GM18511 (cell line): ENCODE data around the gene CACNB3.

Experiments
- ATAC-seq: cut with Tn5 transposase; IDR thresholded peaks from one replicate; pipeline ENCODE4 v1.9.1; 2021; ENCODE audit warnings: mild to moderate bottlenecking, moderate library complexity; ENCODE audit not compliant: unreplicated experiment

CACNB3 gene

DNA sequence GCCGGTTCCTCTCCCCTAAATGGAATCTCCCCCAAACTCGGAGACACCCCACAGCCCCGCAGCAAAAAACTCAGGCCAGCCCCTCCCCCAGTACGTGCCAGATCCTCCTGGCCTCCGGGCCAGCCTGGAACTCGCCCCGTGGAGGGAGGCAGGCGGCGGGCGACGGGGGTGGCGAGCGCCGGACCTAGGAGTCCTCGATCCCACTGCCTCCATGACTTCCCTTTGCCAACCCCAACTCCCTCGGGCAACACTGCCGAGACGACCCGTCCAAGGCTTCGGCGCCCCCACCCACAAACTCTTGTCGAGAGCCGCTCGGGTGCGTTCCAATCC is 29.8 kb upstream of the CACNB3 start:
- ATAC-seq, result peak; percentile 21

DNA sequence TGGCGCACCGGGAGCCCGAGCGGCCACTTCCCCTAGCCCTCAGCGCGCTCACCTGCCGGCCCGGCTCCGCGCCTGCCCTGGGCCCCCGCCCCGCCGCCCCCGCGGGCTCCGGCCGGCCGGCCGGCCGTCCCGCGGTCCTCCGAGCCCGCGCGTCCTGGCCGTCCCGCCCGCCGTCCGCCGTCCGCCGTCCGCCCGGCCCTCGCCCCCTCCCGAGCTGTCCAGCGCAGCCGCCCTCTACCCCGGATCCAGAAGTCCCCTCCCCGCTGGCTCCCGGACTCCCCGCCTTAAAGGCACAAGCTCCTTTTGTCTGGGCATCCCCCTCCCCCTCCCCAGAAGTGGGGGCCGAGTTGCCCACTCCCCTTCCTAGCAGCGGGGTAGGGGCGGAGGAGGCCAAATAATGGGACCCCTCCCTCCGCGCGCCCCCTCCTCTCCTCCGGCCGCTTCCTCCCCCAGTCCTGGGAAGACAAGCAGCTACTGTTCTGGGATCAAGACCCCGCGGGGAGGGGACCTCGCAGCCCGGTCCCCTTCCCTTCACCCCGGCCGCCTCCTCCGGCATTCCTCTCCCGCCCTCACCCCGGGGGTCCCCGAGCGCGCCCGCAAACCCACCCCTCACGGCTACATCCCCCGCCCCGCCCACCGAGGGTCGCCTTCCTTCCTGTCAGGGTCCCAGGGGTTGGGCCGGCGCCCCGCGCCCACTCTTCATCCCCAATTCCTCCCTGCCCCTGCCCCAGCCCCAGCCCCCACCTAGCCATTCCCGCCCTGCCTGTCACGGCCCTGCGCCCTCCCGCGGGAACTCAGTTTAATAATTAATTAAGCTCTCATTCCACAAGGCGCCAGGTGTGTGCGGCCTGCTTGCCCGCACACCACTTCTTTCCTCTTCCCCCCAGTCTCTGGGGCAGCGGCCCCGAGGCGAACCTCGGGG is 29.2 kb upstream of the CACNB3 start, which contains the start of gene ADCY6:
TSS of gene ADCY6 (minus strand) at position 236 of the 922 bp plus-strand sequence. CDS start 5,655 bp downstream, outside the sequence.
- ATAC-seq, result peak; percentile 62

- no peak for ATAC-seq
These were observed 28.4 kb upstream of the CACNB3 start for GRCh38 chr12:48789858-48790326.

DNA sequence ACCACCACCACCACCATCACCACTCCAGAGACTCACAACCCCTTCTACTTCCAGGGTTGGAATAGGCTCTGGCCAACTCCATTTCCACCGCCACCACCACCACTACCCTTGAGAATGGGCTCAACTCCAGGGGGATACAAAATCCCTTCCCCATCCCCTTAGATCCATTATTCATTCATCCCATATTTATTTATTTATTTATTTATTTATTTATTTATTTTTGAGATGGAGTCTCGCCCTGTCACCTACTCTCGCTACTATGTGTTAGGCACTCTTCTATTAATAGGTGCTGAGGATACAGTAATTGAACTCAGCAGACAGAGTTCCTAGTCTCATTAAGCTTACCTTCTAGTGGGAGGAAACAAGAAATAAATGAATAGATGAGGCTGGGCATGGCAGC is 24.6 kb upstream of the CACNB3 start:
- ATAC-seq, result no peak

DNA sequence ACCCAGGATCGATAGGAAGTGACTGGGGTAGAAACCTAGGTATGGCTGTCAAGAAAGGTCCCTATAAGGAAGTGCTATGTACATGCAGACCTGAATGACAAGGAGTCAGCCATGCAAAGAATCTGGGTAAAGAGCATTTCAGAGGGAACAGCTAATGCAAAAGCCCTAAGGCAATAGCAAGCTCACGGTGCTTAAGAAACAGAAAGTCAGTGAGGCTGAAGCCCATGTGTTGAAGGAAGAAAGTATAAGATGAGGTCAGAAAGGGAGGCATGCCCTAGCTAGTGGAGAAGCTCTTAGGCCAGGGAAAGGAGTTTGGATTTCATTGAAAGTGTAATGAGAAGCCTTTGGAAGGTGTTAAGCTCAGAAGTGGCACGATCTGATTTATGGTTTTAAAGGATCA is 23.4 kb upstream of the CACNB3 start:
- ATAC-seq, result no peak

- peak; percentile 44 for ATAC-seq
These were observed 22.5 kb upstream of the CACNB3 start for GRCh38 chr12:48795550-48796455.

DNA sequence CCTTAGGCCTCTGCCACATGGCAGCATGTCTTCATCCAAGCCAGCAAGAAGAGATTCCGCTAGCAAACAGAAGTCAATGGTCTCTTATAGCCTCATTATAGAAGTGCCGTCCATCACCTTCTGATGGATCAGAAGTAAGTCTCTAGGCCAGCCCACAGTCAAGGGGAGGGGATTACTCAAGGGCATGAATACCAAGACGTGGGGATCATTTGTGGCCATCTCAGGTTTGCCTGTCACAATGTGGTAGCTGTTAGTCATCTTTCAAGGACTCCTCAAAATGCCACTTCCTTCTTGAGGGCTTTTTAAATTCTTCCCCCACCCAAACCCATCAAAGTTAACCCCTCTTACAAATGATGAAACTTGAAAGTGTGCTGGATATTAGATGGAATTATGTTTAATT is 21.3 kb upstream of the CACNB3 start:
- no peak for ATAC-seq

DNA sequence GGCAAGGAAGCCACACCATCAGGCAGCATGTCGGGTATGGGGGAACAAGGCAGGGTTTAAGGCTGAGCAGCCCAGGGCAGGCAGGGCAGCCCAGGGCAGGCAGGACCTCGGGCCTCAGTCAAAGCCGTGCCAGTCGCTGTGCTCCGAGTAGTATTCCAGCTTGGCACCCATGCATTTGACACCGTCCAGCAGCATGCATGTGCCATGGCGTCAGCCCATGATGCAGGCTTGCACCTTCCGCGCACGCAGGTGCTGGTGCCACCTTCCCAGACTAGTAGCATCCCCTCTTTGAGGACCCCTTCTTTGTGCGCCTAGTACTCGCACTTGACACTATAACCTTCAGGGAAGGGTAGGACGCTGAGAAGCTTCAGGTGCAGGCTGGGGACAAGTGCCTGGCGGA is 17.8 kb upstream of the CACNB3 start:
- ATAC-seq, result no peak

DNA sequence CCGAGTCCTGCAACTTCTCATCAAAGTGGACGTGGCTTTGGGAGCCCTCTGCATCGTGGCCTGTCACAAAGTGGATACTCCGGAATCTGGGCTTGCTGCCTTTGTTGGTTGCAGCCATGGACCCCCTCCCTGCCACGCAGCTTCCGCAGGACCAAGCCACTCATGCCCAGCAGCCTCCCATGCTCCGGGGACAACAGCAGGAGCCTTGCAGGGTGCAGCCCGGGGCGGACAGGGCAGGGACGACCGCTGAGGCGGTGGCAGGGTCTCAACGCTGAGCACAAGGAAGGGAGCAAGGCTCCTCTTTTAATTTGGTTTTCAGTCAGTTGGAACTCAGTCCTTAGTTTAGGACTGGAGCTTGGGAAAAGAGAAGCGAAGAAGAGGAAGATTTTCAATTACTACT is 17.3 kb upstream of the CACNB3 start:
- no peak for ATAC-seq

- no peak for ATAC-seq
These were observed 14.6 kb upstream of the CACNB3 start for GRCh38 chr12:48803675-48804074.

DNA sequence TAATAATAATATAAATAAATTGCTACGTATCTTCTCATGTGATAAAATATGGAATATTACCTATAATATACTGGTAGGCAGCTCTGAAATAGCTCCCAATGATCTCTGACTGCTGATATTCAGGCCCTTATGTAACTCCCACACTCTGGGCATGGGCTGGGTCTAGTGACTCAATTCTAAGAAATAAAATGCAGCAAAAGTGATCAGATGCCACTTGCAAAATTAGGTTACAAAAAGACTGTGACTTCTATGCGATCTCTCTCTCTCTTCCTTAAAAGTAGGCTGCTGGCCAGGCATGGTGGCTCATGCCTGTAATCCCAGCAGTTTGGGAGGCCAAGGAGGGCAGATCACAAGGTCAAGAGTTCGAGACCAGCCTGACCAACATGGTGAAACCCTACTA is 10.3 kb upstream of the CACNB3 start:
- ATAC-seq, result no peak

- no peak for ATAC-seq
These were observed 7.3 kb upstream of the CACNB3 start for GRCh38 chr12:48810903-48811431.

DNA sequence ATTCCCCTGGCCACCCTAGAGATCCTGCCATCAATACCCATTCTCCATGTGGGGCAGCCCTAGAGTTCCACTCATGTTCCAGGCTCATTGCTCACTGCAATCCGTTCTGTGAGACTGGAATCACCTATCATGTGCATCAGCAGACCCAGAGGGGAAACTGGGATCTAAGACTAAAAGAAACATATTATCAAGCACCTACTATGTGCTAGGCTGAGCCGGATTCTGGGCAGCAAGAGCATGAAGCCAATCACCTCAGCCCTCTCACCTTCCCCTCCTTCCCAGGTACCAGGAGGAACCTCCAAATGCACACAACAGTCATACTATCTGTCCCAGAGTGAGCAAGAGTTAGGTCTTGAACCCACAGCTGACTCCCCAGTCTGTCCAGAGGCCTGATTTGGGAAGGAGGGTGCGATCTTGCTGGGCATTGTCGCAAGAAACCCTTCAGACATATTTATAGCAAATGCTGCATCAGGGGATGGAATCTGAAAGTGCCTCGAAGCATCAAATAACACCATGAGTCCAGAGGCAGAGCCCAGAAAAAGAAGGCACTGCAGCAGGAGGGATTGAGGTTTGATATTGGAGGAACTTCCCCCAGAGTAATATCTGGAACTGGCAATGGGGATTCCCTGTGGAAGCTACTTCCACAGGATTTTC is 6.7 kb upstream of the CACNB3 start:
- no peak for ATAC-seq

GRCh38 chr12:48812389-48812788 is 5.9 kb upstream of the CACNB3 start:
- ATAC-seq, result no peak

DNA sequence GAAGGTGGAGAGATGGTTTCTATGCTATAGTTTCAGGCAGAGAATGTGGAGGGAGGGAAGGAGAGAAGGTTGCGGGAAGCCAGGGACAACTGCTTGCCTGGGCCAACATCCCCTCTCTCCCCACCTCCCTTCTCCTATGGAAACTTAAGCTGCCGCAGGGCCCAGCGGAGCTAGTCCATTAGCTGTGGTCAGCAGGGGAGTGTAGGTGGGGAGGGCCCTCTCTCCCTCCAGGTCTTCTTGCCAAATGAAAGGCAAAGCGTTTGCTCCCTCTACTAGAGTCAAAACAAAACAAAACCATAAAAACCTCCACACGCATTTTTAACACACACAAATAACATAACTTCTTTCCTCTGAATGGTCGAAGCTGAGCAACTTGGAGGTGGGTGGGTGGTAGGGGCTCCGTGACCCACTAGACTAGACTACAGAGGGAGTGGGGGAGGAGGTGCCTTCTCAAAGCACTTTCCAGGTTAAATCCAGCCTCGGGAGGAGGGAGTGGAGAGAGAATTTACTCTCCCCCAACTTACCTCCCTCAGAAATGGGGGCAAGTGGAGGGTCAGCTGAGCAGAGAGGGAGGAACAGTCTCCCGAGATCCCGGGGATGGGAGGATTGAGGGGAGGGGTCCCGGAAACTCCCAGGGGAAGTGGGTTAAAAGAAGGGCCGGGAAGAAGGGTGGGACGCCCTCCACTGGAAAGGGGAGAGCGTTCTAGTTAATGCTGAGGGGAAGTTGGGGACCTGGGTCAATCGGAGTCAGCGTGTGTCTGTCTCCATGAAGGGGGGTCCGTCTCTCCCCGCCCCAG is 4.6 kb upstream of the CACNB3 start:
- no peak for ATAC-seq

- peak; percentile 84 for ATAC-seq
These were observed 3.8 kb upstream of the CACNB3 start for GRCh38 chr12:48814262-48815125.

GRCh38 chr12:48815126-48816110 is 2.9 kb upstream of the CACNB3 start:
- ATAC-seq, result peak; percentile 36
